ENCODE data around the gene HCLS1.

Gene HCLS1

GRCh38 chr3:121645054-121645453 lies 15.6 kb downstream of the HCLS1 start:
- H3K27me3 Mint-ChIP-seq, result no peaks in the 10 kb centered on the region
- H3K4me1 Mint-ChIP-seq (ENCODE audit: low read depth in 2 of 2), result peaks cover 5 to 32% of the 10 kb centered on the region in 2 donors
- ATAC-seq (replicated peaks) (no peak), DNase-seq (no peak)
- peak overlapping the region; percentile 2 to 44 for H3K27ac Mint-ChIP-seq
- no peaks in the 10 kb centered on the region for H3K9me3 Mint-ChIP-seq
- peaks cover 76% of the 10 kb centered on the region for H3K36me3 Mint-ChIP-seq (ENCODE audit: insufficient read depth)
- H3K4me3 Mint-ChIP-seq, result no peak overlapping the region

- Mint-ChIP-seq H3K4me1 (ENCODE audit: low read depth in 2 of 2) (peaks cover 5 to 33% of the 10 kb centered on the region in 2 donors), H3K9me3 (no peaks in the 10 kb centered on the region), H3K36me3 (ENCODE audit: insufficient read depth) (peaks cover 81% of the 10 kb centered on the region), H3K4me3 (no peak overlapping the region), H3K27me3 (no peaks in the 10 kb centered on the region), H3K27ac (peak overlapping the region in 1 of 2 donors; percentile 19)
- DNase-seq (no peak), ATAC-seq (replicated peaks) (no peak)
Observed at GRCh38 chr3:121642601-121643314, 17.9 kb downstream of the HCLS1 start.

- Mint-ChIP-seq H3K4me3 (no peak overlapping the region), H3K27ac (peak overlapping the region; percentile 24 to 92), H3K4me1 (ENCODE audit: low read depth in 2 of 2) (peaks cover 0 to 26% of the 10 kb centered on the region in 2 donors), H3K27me3 (no peaks in the 10 kb centered on the region), H3K9me3 (no peaks in the 10 kb centered on the region), H3K36me3 (ENCODE audit: insufficient read depth) (peaks cover 93% of the 10 kb centered on the region)
- no peak for ATAC-seq (replicated peaks)
- no peak for DNase-seq
Observed at GRCh38 chr3:121641127-121641526, 19.6 kb downstream of the HCLS1 start.

- Mint-ChIP-seq H3K27me3 (no peaks in the 10 kb centered on the region), H3K4me3 (no peak overlapping the region), H3K27ac (peak overlapping the region in 1 of 2 donors; percentile 87), H3K4me1 (ENCODE audit: low read depth in 2 of 2) (peaks cover 2 to 26% of the 10 kb centered on the region in 2 donors), H3K36me3 (ENCODE audit: insufficient read depth) (peaks cover 98% of the 10 kb centered on the region), H3K9me3 (no peaks in the 10 kb centered on the region)
- ATAC-seq (replicated peaks), result no peak
- DNase-seq, result no peak
Observed at GRCh38 chr3:121637922-121638321, 22.8 kb downstream of the HCLS1 start.

- no peak for DNase-seq
- H3K27ac Mint-ChIP-seq, result peak overlapping the region; percentile 80 to 84
Observed at GRCh38 chr3:121630355-121630754, 30.3 kb downstream of the HCLS1 start.

GRCh38 chr3:121629601-121630000 lies 31.1 kb downstream of the HCLS1 start:
- Mint-ChIP-seq H3K27me3 (no peaks in the 10 kb centered on the region), H3K4me3 (no peak overlapping the region), H3K27ac (peak overlapping the region; percentile 44 to 80), H3K9me3 (no peaks in the 10 kb centered on the region), H3K4me1 (ENCODE audit: low read depth in 2 of 2) (peaks cover 1 to 3% of the 10 kb centered on the region in 2 donors), H3K36me3 (ENCODE audit: insufficient read depth) (peaks cover 57% of the 10 kb centered on the region)
- DNase-seq (no peak), ATAC-seq (replicated peaks) (no peak)

More at GRCh38 chr3:121630355-121630754, 30.3 kb downstream of the HCLS1 start:
- Mint-ChIP-seq H3K27me3 (no peaks in the 10 kb centered on the region), H3K9me3 (no peaks in the 10 kb centered on the region), H3K36me3 (ENCODE audit: insufficient read depth) (peaks cover 63% of the 10 kb centered on the region), H3K4me1 (ENCODE audit: low read depth in 2 of 2) (peaks cover 3% of the 10 kb centered on the region in 2 donors), H3K4me3 (no peak overlapping the region)
- no peak for ATAC-seq (replicated peaks)

GRCh38 chr3:121627622-121628021 lies 33.1 kb downstream of the HCLS1 start:
- no peak overlapping the region for H3K27ac Mint-ChIP-seq
- ATAC-seq (replicated peaks) (no peak), DNase-seq (no peak)
- no peaks in the 10 kb centered on the region for H3K9me3 Mint-ChIP-seq
- no peak overlapping the region for H3K4me3 Mint-ChIP-seq
- peaks cover 37% of the 10 kb centered on the region for H3K36me3 Mint-ChIP-seq (ENCODE audit: insufficient read depth)
- peaks cover 1 to 3% of the 10 kb centered on the region in 2 donors for H3K4me1 Mint-ChIP-seq (ENCODE audit: low read depth in 2 of 2)
- no peaks in the 10 kb centered on the region for H3K27me3 Mint-ChIP-seq

GRCh38 chr3:121627211-121627610 lies 33.5 kb downstream of the HCLS1 start:
- peaks cover 33% of the 10 kb centered on the region for H3K36me3 Mint-ChIP-seq (ENCODE audit: insufficient read depth)
- no peaks in the 10 kb centered on the region for H3K9me3 Mint-ChIP-seq
- DNase-seq (no peak), ATAC-seq (replicated peaks) (no peak)
- H3K4me1 Mint-ChIP-seq (ENCODE audit: low read depth in 2 of 2), result peaks cover 1 to 3% of the 10 kb centered on the region in 2 donors
- H3K4me3 Mint-ChIP-seq, result no peak overlapping the region
- no peak overlapping the region for H3K27ac Mint-ChIP-seq
- H3K27me3 Mint-ChIP-seq, result peaks cover 2% of the 10 kb centered on the region in 2 donors

GRCh38 chr3:121626495-121626894 lies 34.2 kb downstream of the HCLS1 start:
- H3K36me3 Mint-ChIP-seq (ENCODE audit: insufficient read depth), result peaks cover 26% of the 10 kb centered on the region
- H3K27ac Mint-ChIP-seq, result no peak overlapping the region
- ATAC-seq (replicated peaks), result no peak
- H3K4me3 Mint-ChIP-seq, result no peak overlapping the region
- DNase-seq, result no peak
- H3K27me3 Mint-ChIP-seq, result peaks cover 9% of the 10 kb centered on the region in 2 donors
- H3K4me1 Mint-ChIP-seq (ENCODE audit: low read depth in 2 of 2), result peaks cover 1 to 3% of the 10 kb centered on the region in 2 donors
- no peaks in the 10 kb centered on the region for H3K9me3 Mint-ChIP-seq

GRCh38 chr3:121624147-121624899 lies 36.4 kb downstream of the HCLS1 start:
- H3K9me3 Mint-ChIP-seq, result no peaks in the 10 kb centered on the region
- no peak overlapping the region for H3K4me3 Mint-ChIP-seq
- peaks cover 8% of the 10 kb centered on the region for H3K36me3 Mint-ChIP-seq (ENCODE audit: insufficient read depth)
- no peak for ATAC-seq (replicated peaks)
- peak overlapping the region in 1 of 2 donors; percentile 2 for H3K27ac Mint-ChIP-seq
- no peaks in the 10 kb centered on the region for H3K4me1 Mint-ChIP-seq (ENCODE audit: low read depth in 2 of 2)
- DNase-seq, result no peak
- H3K27me3 Mint-ChIP-seq, result peaks cover 12% of the 10 kb centered on the region in 2 donors

GRCh38 chr3:121621491-121621890 lies 39.2 kb downstream of the HCLS1 start:
- no peak for DNase-seq
- no peak for ATAC-seq (replicated peaks)
- Mint-ChIP-seq H3K27ac (no peak overlapping the region), H3K4me1 (ENCODE audit: low read depth in 2 of 2) (no peaks in the 10 kb centered on the region), H3K27me3 (peaks cover 12% of the 10 kb centered on the region in 2 donors), H3K36me3 (ENCODE audit: insufficient read depth) (no peaks in the 10 kb centered on the region), H3K4me3 (no peak overlapping the region), H3K9me3 (no peaks in the 10 kb centered on the region)

- H3K36me3 Mint-ChIP-seq (ENCODE audit: insufficient read depth), result no peaks in the 10 kb centered on the region
- H3K4me3 Mint-ChIP-seq, result no peak overlapping the region
- H3K9me3 Mint-ChIP-seq, result no peaks in the 10 kb centered on the region
- no peak overlapping the region for H3K27ac Mint-ChIP-seq
- DNase-seq, result no peak
- peaks cover 12% of the 10 kb centered on the region in 2 donors for H3K27me3 Mint-ChIP-seq
- H3K4me1 Mint-ChIP-seq (ENCODE audit: low read depth in 2 of 2), result no peaks in the 10 kb centered on the region
- ATAC-seq (replicated peaks), result no peak
Observed at GRCh38 chr3:121619691-121620090, 41.0 kb downstream of the HCLS1 start.

GRCh38 chr3:121606106-121606505 lies 54.6 kb downstream of the HCLS1 start:
- Mint-ChIP-seq H3K36me3 (ENCODE audit: insufficient read depth) (no peaks in the 10 kb centered on the region), H3K27me3 (no peaks in the 10 kb centered on the region), H3K4me1 (ENCODE audit: low read depth in 2 of 2) (no peaks in the 10 kb centered on the region), H3K9me3 (no peaks in the 10 kb centered on the region), H3K27ac (no peak overlapping the region), H3K4me3 (no peak overlapping the region)
- ATAC-seq (replicated peaks) (no peak), DNase-seq (no peak)

- ATAC-seq (replicated peaks) (no peak), DNase-seq (no peak)
- H3K36me3 Mint-ChIP-seq (ENCODE audit: insufficient read depth), result no peaks in the 10 kb centered on the region
- H3K4me1 Mint-ChIP-seq (ENCODE audit: low read depth in 2 of 2), result no peaks in the 10 kb centered on the region
- H3K9me3 Mint-ChIP-seq, result no peaks in the 10 kb centered on the region
- no peak overlapping the region for H3K27ac Mint-ChIP-seq
- no peak overlapping the region for H3K4me3 Mint-ChIP-seq
- H3K27me3 Mint-ChIP-seq, result no peaks in the 10 kb centered on the region
Observed at GRCh38 chr3:121604759-121605158, 55.9 kb downstream of the HCLS1 start.
